ENCODE results near the gene TMEM51.

DNA sequence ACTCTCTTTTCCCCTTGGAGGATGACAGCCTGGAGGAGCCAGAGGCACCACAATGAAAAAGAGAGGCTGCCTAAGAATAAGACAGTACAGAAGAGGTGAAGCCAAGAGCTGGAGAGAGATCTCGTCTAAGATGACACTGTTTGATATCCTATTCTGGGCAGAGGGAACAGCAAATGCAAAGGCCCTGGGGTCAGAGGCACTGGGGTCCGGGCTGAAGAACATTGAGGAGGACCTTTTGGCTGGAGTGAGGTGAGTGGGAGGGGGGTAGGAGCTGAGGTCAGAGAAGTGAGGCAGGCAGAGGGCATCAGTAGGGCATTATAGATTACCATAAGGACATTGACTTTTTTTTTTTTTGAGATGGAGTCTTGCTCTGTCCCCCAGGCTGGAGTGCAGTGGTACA, 19.3 kb upstream of the TMEM51 start:
- TF ChIP-seq EP300 (IDR thresholded peaks at IDR 0.05) = no peak
- TF ChIP-seq, protein P1, sequence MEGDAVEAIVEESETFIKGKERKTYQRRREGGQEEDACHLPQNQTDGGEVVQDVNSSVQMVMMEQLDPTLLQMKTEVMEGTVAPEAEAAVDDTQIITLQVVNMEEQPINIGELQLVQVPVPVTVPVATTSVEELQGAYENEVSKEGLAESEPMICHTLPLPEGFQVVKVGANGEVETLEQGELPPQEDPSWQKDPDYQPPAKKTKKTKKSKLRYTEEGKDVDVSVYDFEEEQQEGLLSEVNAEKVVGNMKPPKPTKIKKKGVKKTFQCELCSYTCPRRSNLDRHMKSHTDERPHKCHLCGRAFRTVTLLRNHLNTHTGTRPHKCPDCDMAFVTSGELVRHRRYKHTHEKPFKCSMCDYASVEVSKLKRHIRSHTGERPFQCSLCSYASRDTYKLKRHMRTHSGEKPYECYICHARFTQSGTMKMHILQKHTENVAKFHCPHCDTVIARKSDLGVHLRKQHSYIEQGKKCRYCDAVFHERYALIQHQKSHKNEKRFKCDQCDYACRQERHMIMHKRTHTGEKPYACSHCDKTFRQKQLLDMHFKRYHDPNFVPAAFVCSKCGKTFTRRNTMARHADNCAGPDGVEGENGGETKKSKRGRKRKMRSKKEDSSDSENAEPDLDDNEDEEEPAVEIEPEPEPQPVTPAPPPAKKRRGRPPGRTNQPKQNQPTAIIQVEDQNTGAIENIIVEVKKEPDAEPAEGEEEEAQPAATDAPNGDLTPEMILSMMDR (IDR thresholded peaks at IDR 0.05) = no peak

Measured in tibial nerve (tissue), 4 donors.